HCT116 (cell line): ENCODE data around the gene DNAJC28. TPM values are rescaled to one million over a fixed set of nuclear protein-coding genes. Genes with fewer than 3 reads are reported as not detected.

Experiments
- ATAC-seq: fragments of 200-7000 bp; cut with Tn5 transposase; 2 replicates; pipeline ENCODE4 v1.9.1; 2020; ENCODE audit warnings: mild to moderate bottlenecking, moderate library complexity
- BruUV-seq: library from RNA; stranded (reverse); fragments of 400-500 nt; replicated peaks from 2 replicates; lab custom pipeline; 2021; lab: Mats Ljungman, UMichigan
- CTCF ChIA-PET: fragments of 300-600 bp; sonication (Branson Sonifier 250); formaldehyde crosslinking; loops from one replicate; lab custom pipeline; 2021; ENCODE audit warnings: antibody characterized with exemption; lab: Charles Lee
- POLR2A ChIA-PET: fragments of 300-600, 350-600 bp; sonication (Branson Sonifier 250); formaldehyde crosslinking; loops from one replicate; lab custom pipeline; 2021; ENCODE audit warnings: antibody characterized with exemption; lab: Charles Lee
- RAD21 ChIA-PET, 2 experiments: fragments of 300-600 bp; sonication (Branson Sonifier 250); formaldehyde crosslinking; loops; one replicate each; lab custom pipeline; 2023; ENCODE audit warnings: low total read pairs in 2 of 2; ENCODE audit not compliant: uncharacterized antibody in 2 of 2, unreplicated experiment in 2 of 2, low non-redundant PET in 1 of 2; lab: Charles Lee
- DNase-seq: peaks from one replicate; pipeline ENCODE4 v3.0.0-alpha.2; 2010; ENCODE audit warnings: low read depth, low spot score
- H2AFZ ChIP-seq: fragments of 200-600 bp; shearing (Covaris generic), sonication (generic); 2 replicates; pipeline ENCODE4 v1.6.1; 2017; ENCODE audit warnings: low read depth, mixed run types, mixed read lengths, antibody characterized with exemption, low read length; ENCODE audit not compliant: poor library complexity, severe bottlenecking
- H3K27ac ChIP-seq: 2 replicates; pipeline ENCODE4 v1.5.1; 2012; ENCODE audit warnings: low read depth, low read length
- H3K27me3 ChIP-seq: fragments of 200-600 bp; sonication (generic); 2 replicates; pipeline ENCODE4 v1.6.1; 2016; ENCODE audit warnings: mixed run types, low read length, mixed read lengths; ENCODE audit not compliant: insufficient read depth
- H3K36me3 ChIP-seq, 2 experiments: fragments of 200-500 bp in 1 of 2; fragments of 200-600 bp in 1 of 2; sonication (Bioruptor generic) in 1 of 2; sonication (generic) in 1 of 2; 2 replicates each; pipeline versions ENCODE4 v1.5.1 to v1.6.1; 2014 to 2016; ENCODE audit warnings: low read length in 2 of 2, inconsistent platforms in 1 of 2, mixed read lengths in 1 of 2, mixed run types in 1 of 2; ENCODE audit not compliant: insufficient read depth in 2 of 2, control insufficient read depth in 1 of 2
- H3K4me1 ChIP-seq, 2 experiments: fragments of 200-600 bp in 1 of 2; sonication (generic) in 1 of 2; 2 replicates each; pipeline versions ENCODE4 v1.5.1 to v1.6.1; 2012 to 2017; ENCODE audit warnings: low read length in 2 of 2, inconsistent platforms in 1 of 2, mild to moderate bottlenecking in 1 of 2, mixed read lengths in 1 of 2, mixed run types in 1 of 2, moderate library complexity in 1 of 2; ENCODE audit not compliant: insufficient read depth in 2 of 2, control insufficient read depth in 1 of 2
- H3K4me2 ChIP-seq: fragments of 200-600 bp; sonication (generic); 2 replicates; pipeline ENCODE4 v1.6.1; 2017; ENCODE audit warnings: mixed run types, low read length, mixed read lengths
- H3K4me3 ChIP-seq, 2 experiments: fragments of 200-600 bp in 1 of 2; sonication (generic) in 1 of 2; replicated peaks in 1 of 2; 2 replicates each; pipeline ENCODE4 v1.5.1; 2011 to 2016; ENCODE audit warnings: low read length in 2 of 2, control low read depth in 1 of 2, low read depth in 1 of 2, mild to moderate bottlenecking in 1 of 2, mixed read lengths in 1 of 2, mixed run types in 1 of 2
- H3K79me2 ChIP-seq: fragments of 200-600 bp; sonication (generic); 2 replicates; pipeline ENCODE4 v1.6.1; 2017; ENCODE audit warnings: mild to moderate bottlenecking, mixed run types, low read length, moderate library complexity, mixed read lengths; ENCODE audit not compliant: insufficient read depth
- H3K9ac ChIP-seq: fragments of 200-600 bp; sonication (generic); 2 replicates; pipeline ENCODE4 v1.6.1; 2016; ENCODE audit warnings: low read length, mixed read lengths
- H3K9me2 ChIP-seq: fragments of 200-600 bp; sonication (generic), shearing (Covaris generic); 2 replicates; pipeline ENCODE4 v1.6.1; 2017; ENCODE audit warnings: mixed run types, mild to moderate bottlenecking, moderate library complexity; ENCODE audit not compliant: insufficient read depth
- H3K9me3 ChIP-seq, 2 experiments: fragments of 200-500 bp in 1 of 2; fragments of 200-600 bp in 1 of 2; sonication (Bioruptor generic) in 1 of 2; sonication (generic) in 1 of 2; 2 replicates each; pipeline ENCODE4 v1.6.1; 2014 to 2017; ENCODE audit warnings: low read length in 2 of 2, mixed read lengths in 2 of 2, inconsistent platforms in 1 of 2, low read depth in 1 of 2, mild to moderate bottlenecking in 1 of 2, mixed run types in 1 of 2, moderate library complexity in 1 of 2; ENCODE audit not compliant: control insufficient read depth in 1 of 2, insufficient read depth in 1 of 2
- H4K20me1 ChIP-seq: fragments of 200-600 bp; sonication (generic), shearing (Covaris generic); 2 replicates; pipeline ENCODE4 v1.6.1; 2017; ENCODE audit warnings: mixed run types, mild to moderate bottlenecking, moderate library complexity; ENCODE audit not compliant: insufficient read depth
- EGR1 ChIP-seq: IDR thresholded peaks from 2 replicates; pipeline ENCODE4 v1.6.1; 2012; ENCODE audit warnings: low read depth
- EZH2phosphoT487 ChIP-seq: fragments of 200-600 bp; IDR thresholded peaks from 2 replicates; pipeline ENCODE4 v1.6.1; 2018; ENCODE audit warnings: antibody characterized with exemption, borderline replicate concordance
- POLR2A ChIP-seq: IDR thresholded peaks from 2 replicates; pipeline ENCODE4 v1.7.0; 2011; ENCODE audit warnings: borderline replicate concordance; ENCODE audit not compliant: insufficient read depth, insufficient read length; ENCODE audit errors: extremely low read depth
- POLR2AphosphoS5 ChIP-seq: IDR thresholded peaks from 2 replicates; pipeline ENCODE4 v1.6.1; 2011; ENCODE audit warnings: mild to moderate bottlenecking, low read depth, low read length, moderate library complexity
- RAD21 ChIP-seq: IDR thresholded peaks from 2 replicates; pipeline ENCODE4 v1.6.1; 2012; ENCODE audit warnings: low read depth, mild to moderate bottlenecking
- SIN3A ChIP-seq: IDR thresholded peaks from 2 replicates; pipeline ENCODE4 v1.6.1; 2012; ENCODE audit warnings: low read depth
- SP1 ChIP-seq: IDR thresholded peaks from 2 replicates; pipeline ENCODE4 v1.6.1; 2012; ENCODE audit warnings: low read depth
- SRF ChIP-seq: IDR thresholded peaks from 2 replicates; pipeline ENCODE4 v1.6.1; 2012; ENCODE audit warnings: low read depth
- TCF7L2 ChIP-seq: IDR thresholded peaks from 2 replicates; pipeline ENCODE4 v1.7.0; 2011; ENCODE audit warnings: borderline replicate concordance, inconsistent platforms; ENCODE audit not compliant: insufficient read depth, insufficient read length; ENCODE audit errors: extremely low read depth
- YY1 ChIP-seq: IDR thresholded peaks from 2 replicates; pipeline ENCODE4 v1.6.1; 2011; ENCODE audit warnings: low read length, low read depth, moderate library complexity, mild to moderate bottlenecking; ENCODE audit not compliant: insufficient replicate concordance; ENCODE audit errors: extremely low read depth
- ZFX ChIP-seq: fragments of 450-650 bp; IDR thresholded peaks from 2 replicates; pipeline ENCODE4 v1.6.1; 2017
- ZNF274 ChIP-seq: fragments of 200-500 bp; sonication (Bioruptor generic); IDR thresholded peaks from 2 replicates; pipeline ENCODE4 v1.6.1; 2014; ENCODE audit warnings: mild to moderate bottlenecking, low read depth, low read length, inconsistent platforms
- intact Hi-C: fragments of 100-400 bp; cut with micrococcal nuclease; formaldehyde crosslinking; loops from 2 replicates; pipeline ENCODE4 v1.10.0; 2022
- total RNA-seq: library from RNA; stranded (reverse); gene quantifications from one replicate; pipeline ENCODE4 v1.2.1, GENCODE V29; 2021; ENCODE audit not compliant: unreplicated experiment
- TF ChIP-seq, protein P1 (sequence below): IDR thresholded peaks from 2 replicates; pipeline ENCODE4 v1.6.1; 2012
- TF ChIP-seq, protein P2 (sequence below): IDR thresholded peaks from 2 replicates; pipeline ENCODE4 v1.6.1; 2012; ENCODE audit warnings: low read depth
- TF ChIP-seq, protein P3 (sequence below): IDR thresholded peaks from 2 replicates; pipeline ENCODE4 v1.6.1; 2011; ENCODE audit warnings: mild to moderate bottlenecking, low read length, moderate library complexity; ENCODE audit not compliant: insufficient replicate concordance; ENCODE audit errors: extremely low read depth
- TF ChIP-seq, protein P4 (sequence below), 3 experiments: fragments of 200-600 bp in 1 of 3; sonication (generic) in 1 of 3; IDR thresholded peaks in 2 of 3; conservative IDR thresholded peaks in 1 of 3; 2 replicates each; pipeline ENCODE4 v1.5.1; 2012 to 2017; ENCODE audit warnings: low read depth in 2 of 3, low read length in 2 of 3, antibody characterized with exemption in 1 of 3, borderline replicate concordance in 1 of 3, control low read depth in 1 of 3, mild to moderate bottlenecking in 1 of 3, mixed read lengths in 1 of 3, mixed run types in 1 of 3, moderate library complexity in 1 of 3; ENCODE audit not compliant: insufficient read depth in 1 of 3

Gene DNAJC28
- total RNA-seq, 1 experiment from 2014 or later: 0.81 TPM

DNA sequence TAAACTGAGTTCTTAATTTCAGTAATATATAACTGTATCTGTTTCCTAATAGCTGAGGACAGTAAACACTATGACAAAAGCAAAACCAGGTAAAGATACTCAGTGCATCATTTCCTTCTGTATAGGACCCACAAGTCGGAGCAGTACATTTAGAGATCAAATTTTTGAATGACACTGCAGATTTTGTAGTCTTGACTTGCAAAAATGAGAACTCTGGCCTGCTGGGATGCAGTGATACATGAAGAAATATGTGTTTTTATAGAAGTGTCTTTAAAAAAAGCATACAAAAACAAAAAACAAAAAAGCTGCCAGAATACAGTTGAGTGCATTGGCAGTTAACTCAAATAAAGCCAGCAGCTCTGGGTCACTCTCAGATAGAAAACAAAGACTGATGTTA, 31.4 kb upstream of the DNAJC28 start:
- Histone ChIP-seq H3K79me2 (no peaks in the 10 kb centered on the region), H3K27ac (no peak overlapping the region), H2AFZ (no peak overlapping the region), H3K4me1 (no peaks in the 10 kb centered on the region), H3K4me3 (no peak overlapping the region), H3K9me2 (no peaks in the 10 kb centered on the region), H3K27me3 (no peaks in the 10 kb centered on the region), H3K36me3 (peaks cover 40 to 44% of the 10 kb centered on the region in 2 experiments; a peak in 3 of 4 replicates), H4K20me1 (no peaks in the 10 kb centered on the region), H3K4me2 (no peak overlapping the region), H3K9me3 (no peaks in the 10 kb centered on the region), H3K9ac (no peak overlapping the region)
- DNase-seq (no peak), ATAC-seq (no peak)
- TF ChIP-seq SRF: no peak
- no peak for TF ChIP-seq TCF7L2
- no peak for TF ChIP-seq POLR2A
- no peak for TF ChIP-seq SP1
- TF ChIP-seq YY1: no peak
- TF ChIP-seq, protein P1, sequence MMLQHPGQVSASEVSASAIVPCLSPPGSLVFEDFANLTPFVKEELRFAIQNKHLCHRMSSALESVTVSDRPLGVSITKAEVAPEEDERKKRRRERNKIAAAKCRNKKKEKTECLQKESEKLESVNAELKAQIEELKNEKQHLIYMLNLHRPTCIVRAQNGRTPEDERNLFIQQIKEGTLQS: no peak
- TF ChIP-seq POLR2AphosphoS5: no peak
- TF ChIP-seq ZFX: no peak
- no peak for TF ChIP-seq SIN3A
- no peak for TF ChIP-seq EZH2phosphoT487
- TF ChIP-seq RAD21: no peak
- TF ChIP-seq, protein P2, sequence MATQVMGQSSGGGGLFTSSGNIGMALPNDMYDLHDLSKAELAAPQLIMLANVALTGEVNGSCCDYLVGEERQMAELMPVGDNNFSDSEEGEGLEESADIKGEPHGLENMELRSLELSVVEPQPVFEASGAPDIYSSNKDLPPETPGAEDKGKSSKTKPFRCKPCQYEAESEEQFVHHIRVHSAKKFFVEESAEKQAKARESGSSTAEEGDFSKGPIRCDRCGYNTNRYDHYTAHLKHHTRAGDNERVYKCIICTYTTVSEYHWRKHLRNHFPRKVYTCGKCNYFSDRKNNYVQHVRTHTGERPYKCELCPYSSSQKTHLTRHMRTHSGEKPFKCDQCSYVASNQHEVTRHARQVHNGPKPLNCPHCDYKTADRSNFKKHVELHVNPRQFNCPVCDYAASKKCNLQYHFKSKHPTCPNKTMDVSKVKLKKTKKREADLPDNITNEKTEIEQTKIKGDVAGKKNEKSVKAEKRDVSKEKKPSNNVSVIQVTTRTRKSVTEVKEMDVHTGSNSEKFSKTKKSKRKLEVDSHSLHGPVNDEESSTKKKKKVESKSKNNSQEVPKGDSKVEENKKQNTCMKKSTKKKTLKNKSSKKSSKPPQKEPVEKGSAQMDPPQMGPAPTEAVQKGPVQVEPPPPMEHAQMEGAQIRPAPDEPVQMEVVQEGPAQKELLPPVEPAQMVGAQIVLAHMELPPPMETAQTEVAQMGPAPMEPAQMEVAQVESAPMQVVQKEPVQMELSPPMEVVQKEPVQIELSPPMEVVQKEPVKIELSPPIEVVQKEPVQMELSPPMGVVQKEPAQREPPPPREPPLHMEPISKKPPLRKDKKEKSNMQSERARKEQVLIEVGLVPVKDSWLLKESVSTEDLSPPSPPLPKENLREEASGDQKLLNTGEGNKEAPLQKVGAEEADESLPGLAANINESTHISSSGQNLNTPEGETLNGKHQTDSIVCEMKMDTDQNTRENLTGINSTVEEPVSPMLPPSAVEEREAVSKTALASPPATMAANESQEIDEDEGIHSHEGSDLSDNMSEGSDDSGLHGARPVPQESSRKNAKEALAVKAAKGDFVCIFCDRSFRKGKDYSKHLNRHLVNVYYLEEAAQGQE: no peak
- TF ChIP-seq, protein P3, sequence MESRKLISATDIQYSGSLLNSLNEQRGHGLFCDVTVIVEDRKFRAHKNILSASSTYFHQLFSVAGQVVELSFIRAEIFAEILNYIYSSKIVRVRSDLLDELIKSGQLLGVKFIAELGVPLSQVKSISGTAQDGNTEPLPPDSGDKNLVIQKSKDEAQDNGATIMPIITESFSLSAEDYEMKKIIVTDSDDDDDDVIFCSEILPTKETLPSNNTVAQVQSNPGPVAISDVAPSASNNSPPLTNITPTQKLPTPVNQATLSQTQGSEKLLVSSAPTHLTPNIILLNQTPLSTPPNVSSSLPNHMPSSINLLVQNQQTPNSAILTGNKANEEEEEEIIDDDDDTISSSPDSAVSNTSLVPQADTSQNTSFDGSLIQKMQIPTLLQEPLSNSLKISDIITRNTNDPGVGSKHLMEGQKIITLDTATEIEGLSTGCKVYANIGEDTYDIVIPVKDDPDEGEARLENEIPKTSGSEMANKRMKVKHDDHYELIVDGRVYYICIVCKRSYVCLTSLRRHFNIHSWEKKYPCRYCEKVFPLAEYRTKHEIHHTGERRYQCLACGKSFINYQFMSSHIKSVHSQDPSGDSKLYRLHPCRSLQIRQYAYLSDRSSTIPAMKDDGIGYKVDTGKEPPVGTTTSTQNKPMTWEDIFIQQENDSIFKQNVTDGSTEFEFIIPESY: no peak
- no peak for TF ChIP-seq EGR1
- TF ChIP-seq ZNF274: no peak
- TF ChIP-seq, protein P4, sequence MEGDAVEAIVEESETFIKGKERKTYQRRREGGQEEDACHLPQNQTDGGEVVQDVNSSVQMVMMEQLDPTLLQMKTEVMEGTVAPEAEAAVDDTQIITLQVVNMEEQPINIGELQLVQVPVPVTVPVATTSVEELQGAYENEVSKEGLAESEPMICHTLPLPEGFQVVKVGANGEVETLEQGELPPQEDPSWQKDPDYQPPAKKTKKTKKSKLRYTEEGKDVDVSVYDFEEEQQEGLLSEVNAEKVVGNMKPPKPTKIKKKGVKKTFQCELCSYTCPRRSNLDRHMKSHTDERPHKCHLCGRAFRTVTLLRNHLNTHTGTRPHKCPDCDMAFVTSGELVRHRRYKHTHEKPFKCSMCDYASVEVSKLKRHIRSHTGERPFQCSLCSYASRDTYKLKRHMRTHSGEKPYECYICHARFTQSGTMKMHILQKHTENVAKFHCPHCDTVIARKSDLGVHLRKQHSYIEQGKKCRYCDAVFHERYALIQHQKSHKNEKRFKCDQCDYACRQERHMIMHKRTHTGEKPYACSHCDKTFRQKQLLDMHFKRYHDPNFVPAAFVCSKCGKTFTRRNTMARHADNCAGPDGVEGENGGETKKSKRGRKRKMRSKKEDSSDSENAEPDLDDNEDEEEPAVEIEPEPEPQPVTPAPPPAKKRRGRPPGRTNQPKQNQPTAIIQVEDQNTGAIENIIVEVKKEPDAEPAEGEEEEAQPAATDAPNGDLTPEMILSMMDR (IDR thresholded peaks at IDR 0.05 in 2 of 3, conservative IDR thresholded peaks at IDR 0.05 in 1 of 3; ENCODE audit: borderline replicate concordance in 1 of 3, insufficient read depth in 1 of 3, low read depth in 2 of 3, low read length in 2 of 3): no peak
- RAD21 ChIA-PET: no interaction called here
- intact Hi-C loops: no loop called here
- CTCF ChIA-PET: no interaction called here
- no TSS peak for BruUV-seq
- POLR2A ChIA-PET: no interaction called here
